Stimulated activated naive CD8-positive, alpha-beta T cell treated with anti-CD3 and anti-CD28 coated beads, Interleukin-15, Interleukin-2, amounts not matched to agents 100 U/mL and 50 U/mL, for 24 hours (primary cell): ENCODE results near the gene PDE4D.
A peak's percentile ranks its signal among the peaks of the same experiment; 100 is the strongest.

ENCODE experiments used
- ATAC-seq: fragments of 150-1000 bp; cut with Tn5 transposase; one replicate; pipeline ENCODE4 v1.10.0; 2021
- DNase-seq: peaks from one replicate; pipeline ENCODE4 v3.0.0; 2021

The PDE4D gene

GRCh38 chr5:59169081-59169767 lies 724.3 kb downstream of the PDE4D start:
- DNase-seq (no peak), ATAC-seq (no peak)

- DNase-seq (no peak), ATAC-seq (no peak)
Measured at GRCh38 chr5:59168067-59168466, 725.5 kb downstream of the PDE4D start.

- DNase-seq, result no peak
Measured at GRCh38 chr5:59164041-59164830, 729.3 kb downstream of the PDE4D start.

GRCh38 chr5:59161221-59162105 lies 732.1 kb downstream of the PDE4D start:
- DNase-seq (no peak), ATAC-seq (no peak)

More at GRCh38 chr5:59164041-59164830, 729.3 kb downstream of the PDE4D start:
- ATAC-seq, result no peak

- DNase-seq, result no peak
- ATAC-seq, result no peak
Measured at GRCh38 chr5:59158637-59159391, 734.7 kb downstream of the PDE4D start.

- DNase-seq, result no peak
Measured at GRCh38 chr5:59158165-59158564, 735.4 kb downstream of the PDE4D start.

GRCh38 chr5:59157068-59157467 lies 736.5 kb downstream of the PDE4D start:
- DNase-seq (no peak), ATAC-seq (no peak)

More at GRCh38 chr5:59158165-59158564, 735.4 kb downstream of the PDE4D start:
- ATAC-seq, result peak; percentile 80

GRCh38 chr5:59152701-59153245 lies 740.8 kb downstream of the PDE4D start:
- ATAC-seq, result peak; percentile 58
- DNase-seq, result no peak

GRCh38 chr5:59151162-59151889 lies 742.2 kb downstream of the PDE4D start:
- ATAC-seq, result no peak

GRCh38 chr5:59149827-59150226 lies 743.7 kb downstream of the PDE4D start:
- ATAC-seq (no peak), DNase-seq (no peak)

More at GRCh38 chr5:59151162-59151889, 742.2 kb downstream of the PDE4D start:
- no peak for DNase-seq

- no peak for DNase-seq
Measured at GRCh38 chr5:59149271-59149670, 744.3 kb downstream of the PDE4D start.

GRCh38 chr5:59146729-59147128 lies 746.8 kb downstream of the PDE4D start:
- ATAC-seq, result no peak
- no peak for DNase-seq

More at GRCh38 chr5:59149271-59149670, 744.3 kb downstream of the PDE4D start:
- ATAC-seq, result no peak

GRCh38 chr5:59143926-59144333 lies 749.6 kb downstream of the PDE4D start:
- ATAC-seq, result no peak
- DNase-seq, result no peak

GRCh38 chr5:59142927-59143326 lies 750.6 kb downstream of the PDE4D start:
- ATAC-seq (no peak), DNase-seq (no peak)

GRCh38 chr5:59142138-59142537 lies 751.4 kb downstream of the PDE4D start:
- ATAC-seq (no peak), DNase-seq (no peak)

GRCh38 chr5:59140133-59140532 lies 753.4 kb downstream of the PDE4D start:
- DNase-seq, result no peak
- ATAC-seq, result no peak

- no peak for DNase-seq
- no peak for ATAC-seq
Measured at GRCh38 chr5:59139695-59140094, 753.8 kb downstream of the PDE4D start.

GRCh38 chr5:59138509-59138908 lies 755.0 kb downstream of the PDE4D start:
- DNase-seq, result no peak
- no peak for ATAC-seq

GRCh38 chr5:59137846-59138245 lies 755.7 kb downstream of the PDE4D start:
- no peak for ATAC-seq
- no peak for DNase-seq

GRCh38 chr5:59136549-59136948 lies 757.0 kb downstream of the PDE4D start:
- ATAC-seq (no peak), DNase-seq (no peak)
